ENCODE data around the gene POLDIP2. TPM values are rescaled to one million over a fixed set of nuclear protein-coding genes. Genes with fewer than 3 reads are reported as not detected.

The POLDIP2 gene
- total and polyA plus RNA-seq, 2 of the 4 experiments (the other 2 are of a cell fraction): 66.7 to 77.8 TPM

GRCh38 chr17:28368306-28368831 lies 11.0 kb upstream of the POLDIP2 start:
- H3K9me3 ChIP-seq (ENCODE audit: control insufficient read depth, insufficient read depth, low read length): no peaks in the 10 kb centered on the region
- H3K4me2 ChIP-seq (ENCODE audit: low read depth, low read length): no peak overlapping the region
- H2BK20ac ChIP-seq (ENCODE audit: low read depth, low read length): no peak overlapping the region
- H2AFZ ChIP-seq (replicated peaks; ENCODE audit: low read length, poor library complexity): no peak overlapping the region
- H2BK5ac ChIP-seq (ENCODE audit: low read depth, low read length, poor library complexity, severe bottlenecking): no peak overlapping the region
- no peak overlapping the region for H3K18ac ChIP-seq (ENCODE audit: low read depth, low read length)
- H2BK120ac ChIP-seq (ENCODE audit: low read depth, low read length): no peak overlapping the region
- no TSS peak for BruUV-seq (replicated peaks)
- H2AK9ac ChIP-seq (replicated peaks; ENCODE audit: low read depth, low read length, poor library complexity): no peak overlapping the region
- H4K20me1 ChIP-seq (ENCODE audit: insufficient read depth, low read length): peaks cover 14% of the 10 kb centered on the region
- 100% methylated on average over 2 of the region's 5 CpGs; no CpG with 5 or more reads in 1 of the 2 experiments for whole genome bisulfite sequencing, 2 experiments (ENCODE audit: extremely low coverage in 2 of 2, insufficient read length in 1 of 2)
- H3K27me3 ChIP-seq (ENCODE audit: control insufficient read depth, insufficient read depth, low read length): no peaks in the 10 kb centered on the region
- H3K9ac ChIP-seq (ENCODE audit: low read depth, low read length): no peak overlapping the region
- POLR2A ChIA-PET (ENCODE audit: unreplicated experiment): no interaction called here
- TF ChIP-seq RFX5 (IDR thresholded peaks at IDR 0.05; ENCODE audit: low read depth, low read length) (no peak), RAD21 (IDR thresholded peaks at IDR 0.05; ENCODE audit: low read length) (no peak), MAFK (IDR thresholded peaks at IDR 0.05; ENCODE audit: low read depth, low read length) (no peak)
- H2BK15ac ChIP-seq (ENCODE audit: low read depth, low read length): no peak overlapping the region
- intact Hi-C loops (cut with micrococcal nuclease): no loop called here
- in situ Hi-C loops (cut with MboI; ENCODE audit: low sequenced_read_pairs): no loop called here
- no peak for DNase-seq
- H3K27ac ChIP-seq (ENCODE audit: insufficient read depth, low read length): no peak overlapping the region
- H3K4ac ChIP-seq (ENCODE audit: low read depth, low read length): no peak overlapping the region
- no peak overlapping the region for H3K23ac ChIP-seq (ENCODE audit: low read depth, low read length)
- no peak overlapping the region for H4K5ac ChIP-seq (ENCODE audit: low read depth, low read length)
- H3K14ac ChIP-seq (replicated peaks; ENCODE audit: low read depth, low read length): no peak overlapping the region
- H3K9me1 ChIP-seq (ENCODE audit: insufficient read depth, low read length): peaks cover 23% of the 10 kb centered on the region
- peaks cover 14% of the 10 kb centered on the region; the same call in 1 of the 2 replicates for H3K4me1 ChIP-seq (ENCODE audit: control insufficient read depth, insufficient read depth, low read length)
- peaks cover 5 to 11% of the 10 kb centered on the region in 2 experiments; a peak in 3 of 4 replicates for H3K79me1 ChIP-seq (ENCODE audit: low read depth in 1 of 2, low read length in 2 of 2)
- H2AK5ac ChIP-seq (ENCODE audit: low read depth, low read length): no peak overlapping the region
- H3K4me3 ChIP-seq (ENCODE audit: insufficient read depth, low read depth, low read length): no peak overlapping the region
- CTCF ChIA-PET: no interaction called here
- no peak for ATAC-seq (ENCODE audit: low read depth)
- H4K91ac ChIP-seq (ENCODE audit: insufficient read depth, low read depth, low read length): no peak overlapping the region
- dilution Hi-C loops (cut with HindIII; ENCODE audit: low sequenced_read_pairs, unreplicated experiment): no loop called here
- H3K56ac ChIP-seq (ENCODE audit: extremely low read depth, insufficient read depth, low read length): no peak overlapping the region
- peaks cover 3% of the 10 kb centered on the region; the same call in 1 of the 2 replicates for H3K36me3 ChIP-seq (ENCODE audit: control insufficient read depth, insufficient read depth, low read length)
- no peak overlapping the region for H4K8ac ChIP-seq (ENCODE audit: low read depth in 2 of 2, low read length in 2 of 2)

Data from IMR-90 (cell line).